Breast epithelium (tissue), 3 donors: ENCODE data around the gene IGSF22.

Experiments used
- CTCF ChIP-seq, 3 donors: fragments of 450-650 bp; IDR thresholded peaks; one replicate each; pipeline ENCODE4 v1.5.1; 2016 to 2017; ENCODE audit warnings: antibody characterized with exemption in 3 of 3, mild to moderate bottlenecking in 3 of 3, moderate library complexity in 3 of 3
- POLR2A ChIP-seq: fragments of 450-650 bp; IDR thresholded peaks from one replicate; pipeline ENCODE4 v1.6.1; 2016; ENCODE audit warnings: antibody characterized with exemption, mild to moderate bottlenecking, moderate library complexity

- TF ChIP-seq CTCF (IDR thresholded peaks at IDR 0.05) (no peak), POLR2A (no peak)
Measured at GRCh38 chr11:18707811-18708340, 18.1 kb downstream of the IGSF22 start.
